ENCODE data around the gene DENND1A.

The DENND1A gene

DNA sequence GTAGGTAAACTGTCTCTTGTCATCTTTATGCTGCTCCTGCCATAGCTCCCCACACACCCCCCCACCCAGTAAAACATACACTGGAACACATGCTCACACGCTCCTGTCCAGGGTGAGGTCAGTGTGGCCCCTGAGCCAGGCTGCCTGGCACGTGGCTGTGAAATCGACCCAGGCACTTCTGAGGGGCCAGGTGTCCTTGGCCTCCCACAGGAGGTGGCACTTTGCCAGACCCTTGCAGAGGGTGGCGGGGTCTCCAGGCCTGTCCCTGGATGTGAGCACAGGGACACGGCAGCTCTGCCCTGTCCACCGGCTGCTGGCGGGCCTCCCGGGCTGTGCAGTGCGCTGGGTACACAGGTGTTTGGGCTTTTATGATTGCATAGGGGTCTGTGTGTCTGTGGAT, 583.9 kb downstream of the DENND1A start:
- DNase-seq (ENCODE audit: low read depth in 2 of 2), result no peak
- TF ChIP-seq, protein P1, sequence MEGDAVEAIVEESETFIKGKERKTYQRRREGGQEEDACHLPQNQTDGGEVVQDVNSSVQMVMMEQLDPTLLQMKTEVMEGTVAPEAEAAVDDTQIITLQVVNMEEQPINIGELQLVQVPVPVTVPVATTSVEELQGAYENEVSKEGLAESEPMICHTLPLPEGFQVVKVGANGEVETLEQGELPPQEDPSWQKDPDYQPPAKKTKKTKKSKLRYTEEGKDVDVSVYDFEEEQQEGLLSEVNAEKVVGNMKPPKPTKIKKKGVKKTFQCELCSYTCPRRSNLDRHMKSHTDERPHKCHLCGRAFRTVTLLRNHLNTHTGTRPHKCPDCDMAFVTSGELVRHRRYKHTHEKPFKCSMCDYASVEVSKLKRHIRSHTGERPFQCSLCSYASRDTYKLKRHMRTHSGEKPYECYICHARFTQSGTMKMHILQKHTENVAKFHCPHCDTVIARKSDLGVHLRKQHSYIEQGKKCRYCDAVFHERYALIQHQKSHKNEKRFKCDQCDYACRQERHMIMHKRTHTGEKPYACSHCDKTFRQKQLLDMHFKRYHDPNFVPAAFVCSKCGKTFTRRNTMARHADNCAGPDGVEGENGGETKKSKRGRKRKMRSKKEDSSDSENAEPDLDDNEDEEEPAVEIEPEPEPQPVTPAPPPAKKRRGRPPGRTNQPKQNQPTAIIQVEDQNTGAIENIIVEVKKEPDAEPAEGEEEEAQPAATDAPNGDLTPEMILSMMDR (IDR thresholded peaks at IDR 0.05; ENCODE audit: low read depth, low read length), result no peak
- no peak overlapping the region for H3K4me3 ChIP-seq (replicated peaks in 1 of 2; ENCODE audit: low read depth in 2 of 2, low read length in 2 of 2)

DNA sequence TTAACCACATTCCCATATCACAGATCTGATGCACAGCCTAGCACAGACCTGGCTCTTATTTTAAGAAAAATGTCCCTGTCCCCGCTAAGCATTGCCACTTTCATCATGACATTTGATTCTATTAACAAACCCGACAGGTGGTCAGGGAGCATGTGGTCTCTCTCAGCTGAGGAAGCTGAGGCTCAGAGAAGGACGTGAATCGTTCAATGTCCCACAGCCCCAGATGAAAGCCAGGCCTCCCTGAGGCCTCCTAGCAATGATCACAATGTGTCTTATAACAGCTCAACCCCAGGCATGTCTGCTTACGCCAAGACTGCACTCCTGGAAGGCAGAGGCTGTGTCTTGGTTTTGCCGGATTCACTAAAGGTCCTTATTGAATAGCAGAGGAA, 584.4 kb downstream of the DENND1A start:
- no peak for DNase-seq (ENCODE audit: low read depth in 2 of 2)
- no peak overlapping the region for H3K4me3 ChIP-seq (replicated peaks in 1 of 2; ENCODE audit: low read depth in 2 of 2, low read length in 2 of 2)
- TF ChIP-seq, protein P1 (IDR thresholded peaks at IDR 0.05; ENCODE audit: low read depth, low read length), result no peak

DNA sequence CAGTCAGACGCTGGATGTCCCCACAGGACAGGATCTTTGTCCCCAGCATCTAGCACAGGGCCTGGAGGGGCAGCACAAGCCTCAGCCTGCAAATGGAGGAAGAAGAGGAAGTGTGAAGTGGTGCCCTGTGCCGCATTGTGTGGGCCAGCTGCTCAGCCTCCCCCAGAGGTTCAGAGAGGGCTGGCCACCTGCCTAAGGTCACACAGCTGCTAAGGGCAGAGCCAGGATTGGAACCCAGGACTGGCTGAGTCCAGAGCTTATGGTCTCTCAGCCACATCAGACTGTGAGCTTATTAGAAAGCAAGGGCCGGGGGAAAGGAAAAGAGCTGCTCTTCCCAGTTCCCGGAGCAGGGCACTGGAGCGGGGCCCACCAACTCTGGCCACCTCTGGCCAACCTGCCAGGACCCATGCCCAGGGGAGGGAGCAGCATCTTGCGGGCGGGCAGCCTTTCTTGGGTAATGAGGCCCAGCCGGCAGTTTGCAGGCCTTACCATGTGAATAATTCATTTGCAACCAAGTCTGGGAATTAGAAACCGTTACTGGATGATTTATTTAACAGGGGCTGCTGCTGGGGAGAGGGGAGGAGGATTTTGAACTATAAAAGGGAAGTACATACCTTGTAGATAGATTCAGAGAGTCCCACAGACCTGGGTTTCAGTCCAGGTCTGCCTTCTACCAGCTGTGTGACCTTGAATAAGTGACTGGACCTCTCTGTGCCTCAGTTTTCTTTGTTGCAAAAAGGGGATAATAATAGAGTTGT, 585.6 kb downstream of the DENND1A start:
- no peak for DNase-seq (ENCODE audit: low read depth in 2 of 2)
- TF ChIP-seq, protein P1 (IDR thresholded peaks at IDR 0.05; ENCODE audit: low read depth, low read length), result no peak
- no peak overlapping the region for H3K4me3 ChIP-seq (replicated peaks in 1 of 2; ENCODE audit: low read depth in 2 of 2, low read length in 2 of 2)

DNA sequence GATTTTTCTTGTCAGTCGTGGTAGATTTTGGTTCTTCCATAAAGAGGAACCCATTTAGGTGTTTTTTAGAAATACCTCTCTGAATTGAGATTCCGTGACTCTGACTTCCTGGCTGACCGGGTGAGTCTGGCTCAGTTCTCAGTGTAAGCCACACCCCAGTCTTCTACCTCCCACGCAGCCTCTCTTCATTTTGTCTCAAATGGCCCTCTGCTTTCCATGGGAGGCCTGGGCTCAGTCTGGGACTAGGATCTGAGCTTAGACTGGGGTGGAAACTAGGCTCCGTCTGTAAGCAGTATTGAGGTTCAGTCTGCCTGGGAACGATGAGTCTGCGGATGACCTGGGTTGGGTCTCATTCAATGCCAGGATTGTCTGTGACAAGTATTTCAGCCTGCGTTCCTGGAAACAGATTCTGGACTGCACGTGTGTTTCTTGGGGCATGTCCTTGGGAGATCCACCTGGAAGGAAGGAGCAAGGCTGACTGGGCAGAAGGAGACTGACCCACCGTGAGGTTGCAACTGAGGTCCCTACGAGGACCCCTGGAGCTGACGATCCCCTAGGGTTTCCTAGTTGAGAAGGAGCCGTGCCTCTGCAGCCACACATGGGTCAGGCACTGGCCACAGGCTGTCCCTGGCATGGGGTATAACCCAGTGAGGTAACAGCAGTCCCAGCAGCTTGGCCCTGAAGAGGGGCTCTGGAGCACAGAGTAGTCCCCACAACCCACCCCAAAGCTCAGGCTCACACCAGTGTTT, 586.3 kb downstream of the DENND1A start:
- H3K4me3 ChIP-seq (replicated peaks in 1 of 2; ENCODE audit: low read depth in 2 of 2, low read length in 2 of 2), result no peak overlapping the region
- DNase-seq (ENCODE audit: low read depth in 2 of 2), result peak; percentile 25 to 33
- TF ChIP-seq, protein P1 (IDR thresholded peaks at IDR 0.05; ENCODE audit: low read depth, low read length), result no peak

DNA sequence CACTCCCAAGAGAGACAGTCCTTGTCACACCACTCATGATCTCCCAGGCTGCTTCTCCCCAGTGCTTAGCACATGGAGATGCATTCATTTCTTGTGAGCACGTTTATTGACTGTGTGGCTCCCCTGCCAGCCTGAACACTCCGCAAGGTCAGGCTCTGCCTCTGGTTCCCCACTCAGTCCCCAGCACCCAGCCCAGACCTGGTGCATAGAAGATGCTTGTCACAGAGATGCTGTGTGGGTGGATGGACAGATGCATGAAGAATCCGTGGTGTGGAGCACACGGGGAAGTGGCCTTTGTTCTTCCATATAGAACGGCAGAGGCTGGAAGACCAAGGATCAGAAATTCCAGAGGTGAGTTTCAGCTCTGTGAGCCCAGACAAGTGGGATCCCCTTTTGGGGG, 587.7 kb downstream of the DENND1A start:
- no peak for DNase-seq (ENCODE audit: low read depth in 2 of 2)
- no peak overlapping the region for H3K4me3 ChIP-seq (replicated peaks in 1 of 2; ENCODE audit: low read depth in 2 of 2, low read length in 2 of 2)
- TF ChIP-seq, protein P1 (IDR thresholded peaks at IDR 0.05; ENCODE audit: low read depth, low read length), result no peak

DNA sequence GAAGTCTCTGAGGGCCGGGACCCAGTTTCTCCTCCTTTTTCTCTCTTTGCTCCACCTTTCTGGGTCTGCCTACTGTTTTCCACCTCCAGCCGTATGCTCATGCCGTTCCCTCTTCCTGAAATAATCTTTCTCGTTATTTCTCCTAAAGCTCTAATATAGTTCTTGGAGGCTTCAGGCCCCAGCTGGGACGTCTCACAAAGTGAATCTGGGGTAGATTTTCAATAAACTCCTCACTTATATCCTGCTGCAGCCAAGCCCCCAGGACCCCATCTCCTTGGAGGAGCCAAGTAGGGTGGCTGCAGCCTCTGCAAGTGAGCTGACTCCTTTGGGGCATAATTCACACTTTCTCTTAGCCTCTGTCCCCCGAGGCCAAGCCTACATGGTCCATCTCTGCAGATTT, 588.1 kb downstream of the DENND1A start:
- no peak overlapping the region for H3K4me3 ChIP-seq (replicated peaks in 1 of 2; ENCODE audit: low read depth in 2 of 2, low read length in 2 of 2)
- TF ChIP-seq, protein P1 (IDR thresholded peaks at IDR 0.05; ENCODE audit: low read depth, low read length), result no peak
- DNase-seq (ENCODE audit: low read depth in 2 of 2), result no peak
